Fibroblast of villous mesenchyme (primary cell): ENCODE data around the gene PRRT1B. TPM values are rescaled to one million over a fixed set of nuclear protein-coding genes. Genes with fewer than 3 reads are reported as not detected.
A peak's percentile ranks its signal among the peaks of the same experiment; 100 is the strongest.

ENCODE experiments used
- DNase-seq: peaks from one replicate; pipeline ENCODE4 v3.0.0-alpha.2; 2010; ENCODE audit warnings: low read depth
- H3K4me3 ChIP-seq: 2 replicates; pipeline ENCODE4 v1.5.1; 2011; ENCODE audit warnings: low read depth, mild to moderate bottlenecking, low read length
- total RNA-seq: library from RNA; depleted of rRNA; stranded (reverse); fragments of >200 nt; gene quantifications from 2 replicates; pipeline ENCODE4 v1.2.3, GENCODE V29; 2012
- TF ChIP-seq, protein P1 (sequence below): IDR thresholded peaks from 2 replicates; pipeline ENCODE4 v1.5.1; 2012; ENCODE audit warnings: low read depth, mild to moderate bottlenecking, low read length; ENCODE audit not compliant: insufficient read depth

The PRRT1B gene
- total RNA-seq, 1 donor: not detected

DNA sequence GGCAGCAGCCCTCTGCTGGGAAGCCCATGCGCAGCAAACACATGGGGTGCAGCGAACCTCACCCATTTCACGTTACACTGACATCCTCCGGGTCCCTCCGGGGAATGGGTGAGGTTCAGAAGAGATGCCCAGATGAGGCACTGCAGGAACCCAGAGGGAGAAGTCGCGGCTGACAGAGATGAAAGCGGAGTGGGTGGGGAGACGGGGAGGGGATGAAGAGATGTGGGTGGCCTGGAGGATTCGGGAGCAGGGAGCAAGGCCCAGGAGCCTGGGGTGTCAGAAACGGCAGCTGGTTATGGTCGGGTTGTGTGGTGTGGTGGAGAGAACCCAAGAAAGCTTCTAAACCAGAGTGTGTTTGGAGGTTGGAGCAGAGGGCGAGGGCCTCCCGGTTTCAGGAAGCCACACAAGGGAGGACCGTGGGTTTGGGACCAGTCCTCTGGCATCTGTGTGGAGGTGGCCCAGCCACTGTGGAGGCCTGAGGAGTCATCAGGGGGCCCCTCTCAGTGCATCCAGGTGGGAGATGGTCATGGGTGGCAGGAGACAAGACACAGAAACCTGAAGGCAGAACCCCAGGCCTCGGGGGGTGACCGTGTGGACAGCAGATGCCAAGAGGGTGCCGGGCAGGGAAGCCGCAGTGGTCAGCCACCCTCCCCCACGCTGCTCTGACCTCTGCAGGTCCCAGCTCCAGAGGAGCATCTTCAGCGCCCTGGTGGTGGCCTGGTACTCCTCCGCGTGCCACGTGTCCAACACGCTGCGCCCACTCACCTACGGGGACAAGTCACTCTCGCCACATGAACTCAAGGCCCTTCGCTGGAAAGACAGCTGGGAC lies 22.9 kb upstream of the PRRT1B start:
- H3K4me3 ChIP-seq: no peak overlapping the region
- TF ChIP-seq, protein P1, sequence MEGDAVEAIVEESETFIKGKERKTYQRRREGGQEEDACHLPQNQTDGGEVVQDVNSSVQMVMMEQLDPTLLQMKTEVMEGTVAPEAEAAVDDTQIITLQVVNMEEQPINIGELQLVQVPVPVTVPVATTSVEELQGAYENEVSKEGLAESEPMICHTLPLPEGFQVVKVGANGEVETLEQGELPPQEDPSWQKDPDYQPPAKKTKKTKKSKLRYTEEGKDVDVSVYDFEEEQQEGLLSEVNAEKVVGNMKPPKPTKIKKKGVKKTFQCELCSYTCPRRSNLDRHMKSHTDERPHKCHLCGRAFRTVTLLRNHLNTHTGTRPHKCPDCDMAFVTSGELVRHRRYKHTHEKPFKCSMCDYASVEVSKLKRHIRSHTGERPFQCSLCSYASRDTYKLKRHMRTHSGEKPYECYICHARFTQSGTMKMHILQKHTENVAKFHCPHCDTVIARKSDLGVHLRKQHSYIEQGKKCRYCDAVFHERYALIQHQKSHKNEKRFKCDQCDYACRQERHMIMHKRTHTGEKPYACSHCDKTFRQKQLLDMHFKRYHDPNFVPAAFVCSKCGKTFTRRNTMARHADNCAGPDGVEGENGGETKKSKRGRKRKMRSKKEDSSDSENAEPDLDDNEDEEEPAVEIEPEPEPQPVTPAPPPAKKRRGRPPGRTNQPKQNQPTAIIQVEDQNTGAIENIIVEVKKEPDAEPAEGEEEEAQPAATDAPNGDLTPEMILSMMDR: no peak
- no peak for DNase-seq

DNA sequence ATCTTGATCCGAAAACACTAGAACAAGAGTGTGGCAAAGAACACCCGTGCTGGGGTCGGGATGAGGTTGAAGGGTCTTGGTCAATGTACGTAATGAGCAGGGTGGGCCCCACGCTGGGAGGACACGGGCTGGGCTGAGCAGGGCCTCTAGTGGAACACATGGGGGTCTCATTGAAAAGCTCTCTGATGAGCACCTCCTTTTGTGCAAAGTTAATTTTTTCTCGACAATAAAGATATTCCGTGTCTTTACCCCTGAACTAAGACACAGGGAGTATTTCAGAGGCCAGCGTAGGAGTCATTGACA lies 22.3 kb upstream of the PRRT1B start:
- TF ChIP-seq, protein P1: no peak
- no peak overlapping the region for H3K4me3 ChIP-seq
- no peak for DNase-seq

DNA sequence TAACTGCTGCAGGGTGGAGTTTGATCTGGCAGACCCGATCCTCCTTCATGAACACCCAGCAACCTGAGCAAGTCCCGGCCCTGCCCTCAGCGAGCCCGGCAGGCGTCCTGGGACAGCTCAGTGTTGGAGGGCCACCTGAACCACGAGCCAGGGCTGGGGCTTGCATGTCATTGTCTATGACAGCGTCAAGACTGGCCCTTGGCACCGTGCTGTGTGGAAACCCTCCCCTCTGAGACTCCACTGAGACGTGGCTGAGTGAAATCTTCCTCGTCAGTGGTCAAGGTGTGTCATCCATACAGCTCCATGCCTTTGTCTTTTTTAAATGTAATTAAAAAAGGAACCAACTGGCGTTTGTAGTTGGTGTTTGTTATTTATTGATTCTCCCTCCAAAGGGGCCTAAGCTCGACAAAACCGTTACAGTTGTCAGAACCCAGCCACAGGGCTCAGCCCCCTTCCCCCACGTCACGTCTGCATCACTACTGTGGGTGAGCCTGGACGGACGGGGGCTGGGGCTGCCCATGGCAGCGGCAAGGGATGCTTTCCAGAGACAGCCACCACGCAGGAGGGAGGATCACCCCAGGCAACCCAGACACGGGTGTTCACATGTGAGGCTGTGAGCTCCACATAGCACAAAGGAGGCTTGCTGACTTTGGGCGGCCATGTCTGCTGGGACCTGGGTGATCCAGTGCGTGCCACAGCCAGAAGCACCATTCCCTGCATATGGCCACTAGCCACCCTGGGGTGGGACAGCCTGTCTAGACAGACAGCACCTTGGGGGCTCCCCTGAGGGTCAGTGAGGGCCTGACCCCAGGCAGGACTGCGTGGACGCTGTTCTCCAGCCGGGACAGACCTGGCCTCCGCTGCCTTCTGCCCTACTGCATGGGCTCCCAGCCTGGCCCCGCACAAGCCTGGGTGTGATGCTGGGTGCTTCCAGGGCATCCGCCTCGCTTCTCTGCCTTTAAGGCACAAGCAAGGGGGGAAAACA lies 21.6 kb upstream of the PRRT1B start:
- no peak overlapping the region for H3K4me3 ChIP-seq
- DNase-seq: no peak
- TF ChIP-seq, protein P1: no peak

DNA sequence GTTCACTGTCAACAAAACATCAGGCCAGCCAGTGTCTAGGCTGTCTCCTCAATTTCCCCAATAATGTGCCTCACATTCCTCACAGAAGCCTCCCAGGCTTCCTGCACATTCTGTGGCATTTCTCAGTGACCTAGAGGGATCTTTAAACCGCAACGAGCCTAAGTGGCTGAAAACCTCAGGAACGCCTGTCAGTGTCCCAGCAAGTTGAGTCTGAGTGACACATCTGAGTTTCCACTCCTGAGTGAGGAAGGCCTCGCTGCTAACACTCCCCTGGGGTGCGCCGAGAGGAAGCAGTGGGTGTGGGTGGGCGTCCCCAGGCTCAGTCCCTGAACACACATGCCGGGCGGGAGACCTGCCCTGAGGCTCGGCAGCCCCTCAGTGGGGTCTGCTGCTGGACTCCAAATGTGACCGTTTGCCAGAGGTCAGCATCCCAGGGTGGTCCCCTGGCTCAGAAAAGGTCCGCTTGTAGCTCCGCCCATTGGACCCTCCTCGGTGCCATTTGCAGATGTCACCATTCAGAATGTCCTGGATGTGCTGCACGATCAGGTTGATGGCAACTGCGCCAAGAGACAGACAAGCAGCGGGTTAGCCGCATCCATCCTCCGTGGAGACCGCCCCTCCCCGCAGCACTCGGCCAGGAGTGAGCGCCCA lies 20.5 kb upstream of the PRRT1B start:
- TF ChIP-seq, protein P1: no peak
- DNase-seq: peak; percentile 28

DNA sequence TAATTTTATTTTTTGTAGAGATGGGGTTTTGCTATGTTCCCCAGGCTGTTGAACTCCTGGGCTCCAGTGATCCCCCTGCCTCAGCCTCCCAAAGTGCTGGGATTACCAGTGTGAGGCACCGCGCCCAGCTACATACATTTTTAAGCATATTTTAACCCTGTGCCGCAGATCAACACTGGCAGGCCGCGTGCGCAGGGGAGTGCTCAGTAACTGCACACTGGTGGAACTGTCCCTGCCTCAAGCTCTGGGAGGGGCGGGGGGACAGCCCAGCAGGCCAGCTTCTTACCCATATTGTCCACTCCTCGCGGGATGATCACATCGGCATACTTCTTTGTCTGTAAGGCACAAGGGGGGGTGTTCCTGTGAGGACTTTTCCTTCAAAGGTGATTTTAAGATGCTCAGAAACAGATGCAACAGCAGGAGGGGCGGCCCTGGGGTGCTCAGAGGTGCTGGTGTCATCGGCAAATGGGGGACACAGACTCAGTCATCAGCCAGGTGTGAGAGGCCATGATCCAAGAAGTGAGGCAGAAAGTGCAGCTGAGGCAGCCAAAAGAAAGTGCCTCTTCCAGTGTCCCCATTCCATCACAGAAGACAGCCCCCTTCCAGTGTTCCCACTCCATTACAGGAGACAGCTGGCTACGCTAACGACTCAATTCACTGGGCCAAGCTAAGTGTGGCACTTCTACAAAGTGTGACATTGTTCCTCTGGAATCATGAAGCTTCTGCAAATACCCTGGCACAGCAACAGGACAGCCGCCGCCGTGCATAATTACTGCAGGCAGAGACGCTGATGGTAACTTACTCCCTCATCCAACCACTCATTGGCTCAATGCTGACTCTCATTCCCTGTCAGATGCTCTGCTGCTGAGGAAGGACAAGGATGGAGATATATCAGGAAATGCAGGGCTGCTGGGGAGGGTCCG lies 19.4 kb upstream of the PRRT1B start:
- no peak overlapping the region for H3K4me3 ChIP-seq
- TF ChIP-seq, protein P1: no peak
- no peak for DNase-seq

More for the DNA sequence above, 20.5 kb upstream of the PRRT1B start:
- H3K4me3 ChIP-seq: no peak overlapping the region

DNA sequence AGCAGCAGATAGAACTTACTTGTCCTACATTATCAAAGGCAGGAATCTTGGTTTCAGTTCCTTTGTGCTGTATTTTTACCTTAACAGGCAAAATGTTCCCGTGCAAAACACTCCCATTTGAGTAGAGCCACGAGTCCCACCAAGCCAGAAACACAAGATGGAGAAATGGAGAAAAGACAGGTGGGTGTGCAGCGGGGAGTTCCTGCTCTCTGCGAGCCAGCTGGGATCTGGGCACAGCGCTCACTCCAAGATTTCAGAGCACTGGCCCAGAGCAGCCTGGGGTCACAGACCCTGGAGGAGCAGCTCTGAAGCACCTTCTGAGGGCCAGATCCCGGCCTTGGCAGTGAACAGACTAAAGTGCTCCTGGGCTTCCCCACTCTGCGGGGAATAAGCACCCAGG lies 17.1 kb upstream of the PRRT1B start:
- TF ChIP-seq, protein P1: no peak
- DNase-seq: no peak

More for the DNA sequence above, 17.1 kb upstream of the PRRT1B start:
- H3K4me3 ChIP-seq: no peak overlapping the region
